ENCODE data around the gene QSOX2. TPM values are rescaled to one million over a fixed set of nuclear protein-coding genes. Genes with fewer than 3 reads are reported as not detected.

The QSOX2 gene
- total and polyA plus RNA-seq, 8 donors: 6.8 to 19.1 (median 10.9) TPM

GRCh38 chr9:136185066-136185465 is 60.5 kb downstream of the QSOX2 start:
- no peak for FAIRE-seq
- 35% methylated on average over 19 of the region's 19 CpGs for WGBS, 2 donors
- Histone ChIP-seq H3K4me3 (no peak overlapping the region), H3K9me3 (no peaks in the 10 kb centered on the region), H3K27me3 (peaks cover 0 to 4% (median 0%) of the 10 kb centered on the region in 4 donors), H3K4me1 (no peaks in the 10 kb centered on the region), H3K27ac (no peak overlapping the region), H3K36me3 (no peaks in the 10 kb centered on the region)
- ATAC-seq: no peak
- TF ChIP-seq, protein P1, sequence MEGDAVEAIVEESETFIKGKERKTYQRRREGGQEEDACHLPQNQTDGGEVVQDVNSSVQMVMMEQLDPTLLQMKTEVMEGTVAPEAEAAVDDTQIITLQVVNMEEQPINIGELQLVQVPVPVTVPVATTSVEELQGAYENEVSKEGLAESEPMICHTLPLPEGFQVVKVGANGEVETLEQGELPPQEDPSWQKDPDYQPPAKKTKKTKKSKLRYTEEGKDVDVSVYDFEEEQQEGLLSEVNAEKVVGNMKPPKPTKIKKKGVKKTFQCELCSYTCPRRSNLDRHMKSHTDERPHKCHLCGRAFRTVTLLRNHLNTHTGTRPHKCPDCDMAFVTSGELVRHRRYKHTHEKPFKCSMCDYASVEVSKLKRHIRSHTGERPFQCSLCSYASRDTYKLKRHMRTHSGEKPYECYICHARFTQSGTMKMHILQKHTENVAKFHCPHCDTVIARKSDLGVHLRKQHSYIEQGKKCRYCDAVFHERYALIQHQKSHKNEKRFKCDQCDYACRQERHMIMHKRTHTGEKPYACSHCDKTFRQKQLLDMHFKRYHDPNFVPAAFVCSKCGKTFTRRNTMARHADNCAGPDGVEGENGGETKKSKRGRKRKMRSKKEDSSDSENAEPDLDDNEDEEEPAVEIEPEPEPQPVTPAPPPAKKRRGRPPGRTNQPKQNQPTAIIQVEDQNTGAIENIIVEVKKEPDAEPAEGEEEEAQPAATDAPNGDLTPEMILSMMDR (IDR thresholded peaks at IDR 0.05): no peak
- intact Hi-C loops (cut with DNase I): no loop called here
- DNase-seq: no peak

DNA sequence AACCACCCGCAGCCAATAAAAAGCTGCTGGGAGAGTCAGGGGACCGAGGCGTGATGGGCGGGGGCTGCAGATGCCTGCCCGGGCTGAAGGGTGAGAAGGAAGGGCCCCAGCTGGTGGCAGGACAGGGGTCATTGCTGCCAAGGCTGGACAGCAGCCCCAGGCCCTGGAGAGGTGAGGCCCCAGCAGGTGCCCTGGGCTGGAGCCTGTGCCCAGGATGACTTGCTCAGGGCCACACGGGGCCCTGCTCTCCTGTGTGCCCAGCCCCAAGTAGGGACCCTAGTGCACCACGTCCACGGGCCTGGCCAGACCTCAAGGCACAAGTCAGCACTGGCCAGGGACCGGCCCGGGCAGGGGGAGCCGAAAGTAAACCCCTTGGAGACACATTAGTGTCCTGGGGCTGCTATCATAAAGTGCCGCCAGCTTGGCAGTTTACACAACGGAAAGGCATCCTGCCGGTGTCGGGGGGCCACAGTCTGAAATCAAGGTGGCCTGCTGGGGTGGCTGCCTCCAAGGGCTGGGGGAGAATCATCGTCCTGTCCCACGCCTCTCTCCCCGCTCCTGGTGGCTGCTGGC is 62.7 kb downstream of the QSOX2 start:
- Histone ChIP-seq H3K9me3 (no peaks in the 10 kb centered on the region), H3K4me1 (no peaks in the 10 kb centered on the region), H3K4me3 (no peak overlapping the region), H3K36me3 (no peaks in the 10 kb centered on the region), H3K27me3 (peaks cover 0 to 3% (median 0%) of the 10 kb centered on the region in 4 donors), H3K27ac (no peak overlapping the region)
- 72 to 79% methylated on average over 18 of the region's 18 CpGs for WGBS, 2 donors
- FAIRE-seq (no peak), DNase-seq (peak in 1 of 6 donors; percentile 52), ATAC-seq (no peak)
- TF ChIP-seq, protein P1 (IDR thresholded peaks at IDR 0.05): no peak
- intact Hi-C loops (cut with DNase I): no loop called here

GRCh38 chr9:136182420-136182787 is 63.2 kb downstream of the QSOX2 start:
- FAIRE-seq: no peak
- intact Hi-C loops (cut with DNase I): no loop called here
- Histone ChIP-seq H3K4me1 (no peaks in the 10 kb centered on the region), H3K9me3 (no peaks in the 10 kb centered on the region), H3K27me3 (no peaks in the 10 kb centered on the region), H3K36me3 (no peaks in the 10 kb centered on the region), H3K4me3 (no peak overlapping the region), H3K27ac (no peak overlapping the region)
- TF ChIP-seq, protein P1 (IDR thresholded peaks at IDR 0.05): no peak
- no peak for DNase-seq
- WGBS, 2 donors: 66 to 69% methylated on average over 14 of the region's 14 CpGs
- ATAC-seq: no peak

DNA sequence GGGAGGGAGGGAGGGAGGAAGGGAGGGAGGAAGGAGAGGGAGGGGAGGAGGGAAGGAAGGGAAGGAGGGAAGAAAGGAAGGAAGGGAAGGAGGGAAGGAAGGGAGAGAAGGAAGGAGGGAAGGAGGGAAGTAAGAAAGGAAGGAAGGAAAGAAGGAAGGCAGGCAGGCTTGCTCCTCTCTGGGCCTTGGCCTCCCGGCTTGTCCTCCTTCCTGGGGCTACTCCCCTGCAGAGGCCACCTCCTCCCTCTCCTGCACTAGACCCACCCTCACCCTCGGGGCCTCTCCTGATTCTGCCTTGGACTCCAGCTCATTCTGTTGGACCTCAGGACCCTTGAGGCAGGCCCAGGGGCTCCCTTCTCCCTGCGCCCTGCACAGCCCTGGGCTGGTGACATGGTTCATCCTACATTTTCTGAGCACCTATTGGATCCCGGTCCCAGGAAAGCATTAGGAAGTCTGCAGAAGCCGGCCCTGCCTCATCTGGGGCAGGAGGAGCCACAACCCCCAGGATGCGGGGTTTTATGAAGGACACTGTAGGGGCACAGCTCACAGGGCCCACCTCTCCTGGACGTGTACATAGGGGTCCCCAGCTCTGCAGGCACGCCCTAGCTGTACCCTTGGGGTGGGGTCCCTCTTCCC is 63.7 kb downstream of the QSOX2 start:
- no peaks in the 10 kb centered on the region for H3K36me3 ChIP-seq
- 52 to 55% methylated on average over 8 of the region's 8 CpGs for WGBS, 2 donors
- TF ChIP-seq, protein P1 (IDR thresholded peaks at IDR 0.05): no peak
- DNase-seq (no peak), ATAC-seq (no peak), FAIRE-seq (no peak)
- H3K4me3 ChIP-seq: no peak overlapping the region
- H3K27me3 ChIP-seq: no peaks in the 10 kb centered on the region
- no peak overlapping the region for H3K27ac ChIP-seq
- H3K9me3 ChIP-seq: no peaks in the 10 kb centered on the region
- intact Hi-C loops (cut with DNase I): no loop called here
- H3K4me1 ChIP-seq: no peaks in the 10 kb centered on the region

DNA sequence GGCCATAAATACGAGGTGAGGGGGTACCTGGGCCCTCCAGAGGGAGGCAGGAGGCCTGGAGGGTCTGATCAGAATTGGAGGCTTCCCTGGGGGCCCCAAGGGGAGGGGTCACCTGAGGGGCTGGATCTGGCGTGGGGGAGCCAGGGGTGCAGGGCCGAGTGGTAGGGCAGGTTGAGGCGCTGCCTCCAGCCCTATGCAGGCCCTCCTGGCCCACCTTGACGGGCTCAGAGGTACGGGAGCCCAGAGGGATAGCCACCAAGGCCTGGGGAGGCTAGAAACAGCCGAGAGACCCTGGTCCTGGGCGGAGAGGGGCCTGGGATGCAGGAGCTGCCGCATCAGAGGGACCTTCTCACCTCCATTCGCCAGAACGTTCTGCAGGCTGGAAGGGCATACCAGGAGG is 65.0 kb downstream of the QSOX2 start:
- intact Hi-C loops (cut with DNase I): no loop called here
- Histone ChIP-seq H3K36me3 (no peaks in the 10 kb centered on the region), H3K27ac (no peak overlapping the region), H3K27me3 (no peaks in the 10 kb centered on the region), H3K4me1 (no peaks in the 10 kb centered on the region), H3K9me3 (no peaks in the 10 kb centered on the region), H3K4me3 (no peak overlapping the region)
- TF ChIP-seq, protein P1 (IDR thresholded peaks at IDR 0.05): no peak
- no peak for FAIRE-seq
- WGBS, 2 donors: 65 to 69% methylated on average over 11 of the region's 11 CpGs
- no peak for DNase-seq
- no peak for ATAC-seq

Measured in pancreas (tissue), 10 donors.